HCT116 (cell line): Measurements from ENCODE around the gene ZNF792. TPM values are rescaled to one million over a fixed set of nuclear protein-coding genes. Genes with fewer than 3 reads are reported as not detected.

Source experiments
- ATAC-seq: fragments of 200-7000 bp; cut with Tn5 transposase; 2 replicates; pipeline ENCODE4 v1.9.1; 2020; ENCODE audit warnings: mild to moderate bottlenecking, moderate library complexity
- BruUV-seq: library from RNA; stranded (reverse); fragments of 400-500 nt; replicated peaks from 2 replicates; lab custom pipeline; 2021; lab: Mats Ljungman, UMichigan
- CTCF ChIA-PET: fragments of 300-600 bp; sonication (Branson Sonifier 250); formaldehyde crosslinking; loops from one replicate; lab custom pipeline; 2021; ENCODE audit warnings: antibody characterized with exemption; lab: Charles Lee
- POLR2A ChIA-PET: fragments of 300-600, 350-600 bp; sonication (Branson Sonifier 250); formaldehyde crosslinking; loops from one replicate; lab custom pipeline; 2021; ENCODE audit warnings: antibody characterized with exemption; lab: Charles Lee
- RAD21 ChIA-PET, 2 experiments: fragments of 300-600 bp; sonication (Branson Sonifier 250); formaldehyde crosslinking; loops; one replicate each; lab custom pipeline; 2023; ENCODE audit warnings: low total read pairs in 2 of 2; ENCODE audit not compliant: uncharacterized antibody in 2 of 2, unreplicated experiment in 2 of 2, low non-redundant PET in 1 of 2; lab: Charles Lee
- DNase-seq: peaks from one replicate; pipeline ENCODE4 v3.0.0-alpha.2; 2010; ENCODE audit warnings: low read depth, low spot score
- H2AFZ ChIP-seq: fragments of 200-600 bp; shearing (Covaris generic), sonication (generic); 2 replicates; pipeline ENCODE4 v1.6.1; 2017; ENCODE audit warnings: low read depth, mixed run types, mixed read lengths, antibody characterized with exemption, low read length; ENCODE audit not compliant: poor library complexity, severe bottlenecking
- H3K27ac ChIP-seq: 2 replicates; pipeline ENCODE4 v1.5.1; 2012; ENCODE audit warnings: low read depth, low read length
- H3K27me3 ChIP-seq: fragments of 200-600 bp; sonication (generic); 2 replicates; pipeline ENCODE4 v1.6.1; 2016; ENCODE audit warnings: mixed run types, low read length, mixed read lengths; ENCODE audit not compliant: insufficient read depth
- H3K36me3 ChIP-seq, 2 experiments: fragments of 200-500 bp in 1 of 2; fragments of 200-600 bp in 1 of 2; sonication (Bioruptor generic) in 1 of 2; sonication (generic) in 1 of 2; 2 replicates each; pipeline versions ENCODE4 v1.5.1 to v1.6.1; 2014 to 2016; ENCODE audit warnings: low read length in 2 of 2, inconsistent platforms in 1 of 2, mixed read lengths in 1 of 2, mixed run types in 1 of 2; ENCODE audit not compliant: insufficient read depth in 2 of 2, control insufficient read depth in 1 of 2
- H3K4me1 ChIP-seq, 2 experiments: fragments of 200-600 bp in 1 of 2; sonication (generic) in 1 of 2; 2 replicates each; pipeline versions ENCODE4 v1.5.1 to v1.6.1; 2012 to 2017; ENCODE audit warnings: low read length in 2 of 2, inconsistent platforms in 1 of 2, mild to moderate bottlenecking in 1 of 2, mixed read lengths in 1 of 2, mixed run types in 1 of 2, moderate library complexity in 1 of 2; ENCODE audit not compliant: insufficient read depth in 2 of 2, control insufficient read depth in 1 of 2
- H3K4me2 ChIP-seq: fragments of 200-600 bp; sonication (generic); 2 replicates; pipeline ENCODE4 v1.6.1; 2017; ENCODE audit warnings: mixed run types, low read length, mixed read lengths
- H3K4me3 ChIP-seq, 2 experiments: fragments of 200-600 bp in 1 of 2; sonication (generic) in 1 of 2; replicated peaks in 1 of 2; 2 replicates each; pipeline ENCODE4 v1.5.1; 2011 to 2016; ENCODE audit warnings: low read length in 2 of 2, control low read depth in 1 of 2, low read depth in 1 of 2, mild to moderate bottlenecking in 1 of 2, mixed read lengths in 1 of 2, mixed run types in 1 of 2
- H3K79me2 ChIP-seq: fragments of 200-600 bp; sonication (generic); 2 replicates; pipeline ENCODE4 v1.6.1; 2017; ENCODE audit warnings: mild to moderate bottlenecking, mixed run types, low read length, moderate library complexity, mixed read lengths; ENCODE audit not compliant: insufficient read depth
- H3K9ac ChIP-seq: fragments of 200-600 bp; sonication (generic); 2 replicates; pipeline ENCODE4 v1.6.1; 2016; ENCODE audit warnings: low read length, mixed read lengths
- H3K9me2 ChIP-seq: fragments of 200-600 bp; sonication (generic), shearing (Covaris generic); 2 replicates; pipeline ENCODE4 v1.6.1; 2017; ENCODE audit warnings: mixed run types, mild to moderate bottlenecking, moderate library complexity; ENCODE audit not compliant: insufficient read depth
- H3K9me3 ChIP-seq, 2 experiments: fragments of 200-500 bp in 1 of 2; fragments of 200-600 bp in 1 of 2; sonication (Bioruptor generic) in 1 of 2; sonication (generic) in 1 of 2; 2 replicates each; pipeline ENCODE4 v1.6.1; 2014 to 2017; ENCODE audit warnings: low read length in 2 of 2, mixed read lengths in 2 of 2, inconsistent platforms in 1 of 2, low read depth in 1 of 2, mild to moderate bottlenecking in 1 of 2, mixed run types in 1 of 2, moderate library complexity in 1 of 2; ENCODE audit not compliant: control insufficient read depth in 1 of 2, insufficient read depth in 1 of 2
- H4K20me1 ChIP-seq: fragments of 200-600 bp; sonication (generic), shearing (Covaris generic); 2 replicates; pipeline ENCODE4 v1.6.1; 2017; ENCODE audit warnings: mixed run types, mild to moderate bottlenecking, moderate library complexity; ENCODE audit not compliant: insufficient read depth
- CTCF ChIP-seq, 3 experiments: fragments of 200-600 bp in 1 of 3; sonication (generic) in 1 of 3; IDR thresholded peaks in 2 of 3; conservative IDR thresholded peaks in 1 of 3; 2 replicates each; pipeline ENCODE4 v1.5.1; 2012 to 2017; ENCODE audit warnings: low read depth in 2 of 3, low read length in 2 of 3, antibody characterized with exemption in 1 of 3, borderline replicate concordance in 1 of 3, control low read depth in 1 of 3, mild to moderate bottlenecking in 1 of 3, mixed read lengths in 1 of 3, mixed run types in 1 of 3, moderate library complexity in 1 of 3; ENCODE audit not compliant: insufficient read depth in 1 of 3
- EZH2 ChIP-seq: fragments of 200-600 bp; sonication (generic); IDR thresholded peaks from 2 replicates; pipeline ENCODE4 v1.6.1; 2017; ENCODE audit warnings: antibody characterized with exemption, mixed run types
- EZH2phosphoT487 ChIP-seq: fragments of 200-600 bp; IDR thresholded peaks from 2 replicates; pipeline ENCODE4 v1.6.1; 2018; ENCODE audit warnings: antibody characterized with exemption, borderline replicate concordance
- FOSL1 ChIP-seq: IDR thresholded peaks from 2 replicates; pipeline ENCODE4 v1.6.1; 2012; ENCODE audit warnings: low read depth
- RAD21 ChIP-seq: IDR thresholded peaks from 2 replicates; pipeline ENCODE4 v1.6.1; 2012; ENCODE audit warnings: low read depth, mild to moderate bottlenecking
- REST ChIP-seq: IDR thresholded peaks from 2 replicates; pipeline ENCODE4 v1.6.1; 2012; ENCODE audit warnings: low read depth
- ZFX ChIP-seq: fragments of 450-650 bp; IDR thresholded peaks from 2 replicates; pipeline ENCODE4 v1.6.1; 2017
- intact Hi-C: fragments of 100-400 bp; cut with micrococcal nuclease; formaldehyde crosslinking; loops from 2 replicates; pipeline ENCODE4 v1.10.0; 2022
- total RNA-seq: library from RNA; stranded (reverse); gene quantifications from one replicate; pipeline ENCODE4 v1.2.1, GENCODE V29; 2021; ENCODE audit not compliant: unreplicated experiment

The ZNF792 gene
- total RNA-seq, 1 experiment from 2014 or later = 3.6 TPM

- no TSS peak for BruUV-seq
- Histone ChIP-seq H4K20me1 (no peaks in the 10 kb centered on the region), H3K79me2 (no peaks in the 10 kb centered on the region), H2AFZ (no peak overlapping the region), H3K27me3 (no peaks in the 10 kb centered on the region), H3K27ac (no peak overlapping the region), H3K4me1 (no peaks in the 10 kb centered on the region), H3K9me3 (no peaks in the 10 kb centered on the region), H3K9me2 (no peaks in the 10 kb centered on the region), H3K4me3 (no peak overlapping the region), H3K9ac (no peak overlapping the region), H3K36me3 (peaks cover 20 to 23% of the 10 kb centered on the region in 2 experiments; a peak in 3 of 4 replicates), H3K4me2 (no peak overlapping the region)
- ChIA-PET RAD21 (no interaction called here), CTCF (no interaction called here), POLR2A (no interaction called here)
- TF ChIP-seq CTCF (IDR thresholded peaks at IDR 0.05 in 2 of 3, conservative IDR thresholded peaks at IDR 0.05 in 1 of 3; ENCODE audit: borderline replicate concordance in 1 of 3, insufficient read depth in 1 of 3, low read depth in 2 of 3, low read length in 2 of 3) = peak; percentile 69 to 93 (median 83)
- TF ChIP-seq RAD21 = peak; percentile 78
- no peak for TF ChIP-seq EZH2phosphoT487
- no peak for TF ChIP-seq REST
- TF ChIP-seq EZH2 = no peak
- no peak for TF ChIP-seq FOSL1
- TF ChIP-seq ZFX = no peak
- ATAC-seq (peak; percentile 77), DNase-seq (no peak)
- intact Hi-C loops = loop anchor here (1.0 to 5.0 kb wide), 2 partner anchors 40 to 161 kb away; no protein-coding TSS in a partner anchor
Measured at GRCh38 chr19:35013041-35013819, 49.2 kb upstream of the ZNF792 start.
